Pancreas (tissue), 10 donors: ENCODE data around the gene DIP2C. TPM values are rescaled to one million over a fixed set of nuclear protein-coding genes. Genes with fewer than 3 reads are reported as not detected.

Experiments
- ATAC-seq, 4 donors: fragments of 200-7000 bp; cut with Tn5 transposase; one replicate each; pipeline versions ENCODE4 v1.8.0 to v1.9.1; 2020; ENCODE audit warnings: mild to moderate bottlenecking in 4 of 4, moderate library complexity in 4 of 4
- DNase-seq, 6 donors: peaks; one replicate each; pipeline ENCODE4 v3.0.0-alpha.2; 2020
- FAIRE-seq: peaks from 2 replicates; lab custom pipeline; 2012; peaks lifted over from hg19 to GRCh38; lab: Jason Lieb, UNC
- H3K27ac ChIP-seq, 4 donors: fragments of 200-600 bp; sonication (generic); 1 replicate in 3 of 4; 2 replicates in 1 of 4; pipeline versions ENCODE4 v1.5.0 to v1.8.0; 2020
- H3K27me3 ChIP-seq, 4 donors: fragments of 200-600 bp; one replicate each; pipeline ENCODE4 v1.8.0; 2021
- H3K36me3 ChIP-seq, 3 donors: fragments of 200-600 bp; sonication (generic) in 1 of 3; one replicate each; pipeline versions ENCODE4 v1.5.0 to v1.8.0; 2020 to 2021
- H3K4me1 ChIP-seq, 3 donors: fragments of 200-600 bp; one replicate each; pipeline ENCODE4 v1.8.0; 2021
- H3K4me3 ChIP-seq, 4 donors: fragments of 200-600 bp; sonication (generic) in 2 of 4; one replicate each; pipeline versions ENCODE4 v1.5.0 to v1.8.0; 2020 to 2021
- H3K9me3 ChIP-seq, 4 donors: fragments of 200-600 bp; one replicate each; pipeline ENCODE4 v1.8.0; 2021
- WGBS, 2 donors: extraction: QIAGEN DNeasy Blood & Tissue Kit; methylation state at CpG; one replicate each; pipeline ENCODE4 v1.1.7; 2013; 5-methylcytosine and 5-hydroxymethylcytosine counted together
- intact Hi-C, 3 donors: fragments of 100-400 bp; cut with DNase I; formaldehyde crosslinking; loops; one replicate each; pipeline versions ENCODE4 v1.11.1 to v1.14.2; 2022
- polyA plus RNA-seq, 2 donors: library from polyadenylated mRNA; stranded (reverse); fragments of 200-250 nt; gene quantifications; one replicate each; pipeline ENCODE4 v1.2.3, GENCODE V29; 2013
- total RNA-seq, 6 donors: library from RNA; stranded (reverse); fragmentation: NEBNext Ultra II Directional in 4 of 6; extraction: Animal tissue kit (Norgen Biotek cat#: 25700) in 4 of 6; gene quantifications; one replicate each; pipeline versions ENCODE4 v1.2.1 to v1.2.4, GENCODE V29; 2021 to 2023
- TF ChIP-seq, protein P1 (sequence below), 4 donors: fragments of 200-600 bp; sonication (generic) in 3 of 4; IDR thresholded peaks; one replicate each; pipeline versions ENCODE4 v1.5.0 to v1.8.0; 2021; ENCODE audit warnings: antibody characterized with exemption in 4 of 4
- donor health status: healthy with polysubstance abuse.
- donor health status: DM: no; HTN: no; CAD: no; lungs with moderate emphysema.
- donor health status: DM: no; HTN: no; CAD: no.
- donor health status: control.
- donor health status: control.
- donor health status: Bipolar disorder and iron deficiency.
- donor health status: DM: yes; HTN: yes; CAD: no.
- donor health status: DM: no; HTN: no; CAD: no.
- donor health status: DM: no; HTN: no; CAD: no.
- donor health status: DM: yes; HTN: yes; CAD: no.

Gene DIP2C
- total and polyA plus RNA-seq, 8 donors = 4.3 to 11.8 (median 7.3) TPM

DNA sequence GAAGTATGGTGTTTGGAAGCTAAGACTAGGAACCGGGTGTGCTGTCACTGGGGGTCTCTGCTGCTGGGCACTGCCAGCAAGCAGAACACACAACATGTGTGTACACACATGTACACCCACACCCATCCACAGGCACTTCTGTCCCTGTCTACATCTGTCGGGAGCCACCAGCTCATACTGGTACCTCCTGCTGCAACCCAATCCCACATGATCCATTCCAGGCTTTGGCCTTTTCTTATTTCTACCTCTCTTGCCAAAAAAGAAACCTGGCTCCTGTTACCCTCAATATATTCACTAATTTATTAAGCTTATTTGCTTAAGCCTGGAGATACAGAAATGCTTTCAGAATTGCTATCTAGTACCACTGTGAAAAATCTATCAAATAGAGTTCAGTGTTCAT is 246.0 kb downstream of the DIP2C start:
- no peak overlapping the region for H3K27ac ChIP-seq
- TF ChIP-seq, protein P1, sequence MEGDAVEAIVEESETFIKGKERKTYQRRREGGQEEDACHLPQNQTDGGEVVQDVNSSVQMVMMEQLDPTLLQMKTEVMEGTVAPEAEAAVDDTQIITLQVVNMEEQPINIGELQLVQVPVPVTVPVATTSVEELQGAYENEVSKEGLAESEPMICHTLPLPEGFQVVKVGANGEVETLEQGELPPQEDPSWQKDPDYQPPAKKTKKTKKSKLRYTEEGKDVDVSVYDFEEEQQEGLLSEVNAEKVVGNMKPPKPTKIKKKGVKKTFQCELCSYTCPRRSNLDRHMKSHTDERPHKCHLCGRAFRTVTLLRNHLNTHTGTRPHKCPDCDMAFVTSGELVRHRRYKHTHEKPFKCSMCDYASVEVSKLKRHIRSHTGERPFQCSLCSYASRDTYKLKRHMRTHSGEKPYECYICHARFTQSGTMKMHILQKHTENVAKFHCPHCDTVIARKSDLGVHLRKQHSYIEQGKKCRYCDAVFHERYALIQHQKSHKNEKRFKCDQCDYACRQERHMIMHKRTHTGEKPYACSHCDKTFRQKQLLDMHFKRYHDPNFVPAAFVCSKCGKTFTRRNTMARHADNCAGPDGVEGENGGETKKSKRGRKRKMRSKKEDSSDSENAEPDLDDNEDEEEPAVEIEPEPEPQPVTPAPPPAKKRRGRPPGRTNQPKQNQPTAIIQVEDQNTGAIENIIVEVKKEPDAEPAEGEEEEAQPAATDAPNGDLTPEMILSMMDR (IDR thresholded peaks at IDR 0.05) = no peak
- intact Hi-C loops = no loop called here
- DNase-seq (no peak), ATAC-seq (peak in 1 of 4 donors; percentile 24), FAIRE-seq (no peak)
- no peaks in the 10 kb centered on the region for H3K36me3 ChIP-seq
- no peaks in the 10 kb centered on the region for H3K27me3 ChIP-seq
- H3K9me3 ChIP-seq = no peaks in the 10 kb centered on the region
- no peaks in the 10 kb centered on the region for H3K4me1 ChIP-seq
- whole genome bisulfite sequencing, 2 donors = 93 to 94% methylated on average over 2 of the region's 2 CpGs
- H3K4me3 ChIP-seq = no peak overlapping the region

GRCh38 chr10:442209-442608 is 247.3 kb downstream of the DIP2C start:
- Histone ChIP-seq H3K27ac (no peak overlapping the region), H3K9me3 (no peaks in the 10 kb centered on the region), H3K27me3 (no peaks in the 10 kb centered on the region), H3K4me1 (no peaks in the 10 kb centered on the region), H3K36me3 (no peaks in the 10 kb centered on the region), H3K4me3 (no peak overlapping the region)
- FAIRE-seq (no peak), DNase-seq (no peak), ATAC-seq (no peak)
- intact Hi-C loops = no loop called here
- 77 to 85% methylated on average over 6 of the region's 6 CpGs for WGBS, 2 donors
- TF ChIP-seq, protein P1 (IDR thresholded peaks at IDR 0.05) = no peak

GRCh38 chr10:441659-442058 is 247.8 kb downstream of the DIP2C start:
- H3K27ac ChIP-seq = no peak overlapping the region
- TF ChIP-seq, protein P1 (IDR thresholded peaks at IDR 0.05) = no peak
- FAIRE-seq (no peak), DNase-seq (no peak), ATAC-seq (no peak)
- H3K4me3 ChIP-seq = no peak overlapping the region
- no peaks in the 10 kb centered on the region for H3K9me3 ChIP-seq
- no peaks in the 10 kb centered on the region for H3K36me3 ChIP-seq
- no peaks in the 10 kb centered on the region for H3K4me1 ChIP-seq
- no peaks in the 10 kb centered on the region for H3K27me3 ChIP-seq
- intact Hi-C loops = no loop called here
- WGBS, 2 donors = 93 to 94% methylated on average over 6 of the region's 6 CpGs

DNA sequence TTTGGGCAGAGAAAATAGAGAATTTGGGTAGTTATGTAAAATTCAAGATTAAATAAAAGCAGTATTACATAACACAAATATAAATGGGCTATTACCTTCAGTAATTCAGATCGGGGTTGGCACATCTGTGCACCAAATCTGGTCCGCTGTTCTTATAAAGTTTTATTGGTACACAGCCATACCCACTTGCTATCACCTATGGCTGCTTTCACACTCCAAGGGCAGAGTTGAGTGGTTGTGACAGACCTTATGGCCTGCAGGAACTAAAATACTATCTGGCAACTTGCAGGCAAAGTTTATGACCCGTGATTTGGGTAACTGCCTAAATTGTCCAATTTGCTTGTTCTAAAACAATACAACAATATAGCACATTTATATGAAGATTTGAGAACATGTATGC is 249.3 kb downstream of the DIP2C start:
- Histone ChIP-seq H3K36me3 (no peaks in the 10 kb centered on the region), H3K27ac (no peak overlapping the region), H3K4me3 (no peak overlapping the region), H3K9me3 (no peaks in the 10 kb centered on the region), H3K27me3 (no peaks in the 10 kb centered on the region), H3K4me1 (no peaks in the 10 kb centered on the region)
- FAIRE-seq = no peak
- no peak for ATAC-seq
- intact Hi-C loops = no loop called here
- TF ChIP-seq, protein P1 (IDR thresholded peaks at IDR 0.05) = no peak
- WGBS, 2 donors = 96 to 99% methylated on average over 3 of the region's 3 CpGs
- no peak for DNase-seq

DNA sequence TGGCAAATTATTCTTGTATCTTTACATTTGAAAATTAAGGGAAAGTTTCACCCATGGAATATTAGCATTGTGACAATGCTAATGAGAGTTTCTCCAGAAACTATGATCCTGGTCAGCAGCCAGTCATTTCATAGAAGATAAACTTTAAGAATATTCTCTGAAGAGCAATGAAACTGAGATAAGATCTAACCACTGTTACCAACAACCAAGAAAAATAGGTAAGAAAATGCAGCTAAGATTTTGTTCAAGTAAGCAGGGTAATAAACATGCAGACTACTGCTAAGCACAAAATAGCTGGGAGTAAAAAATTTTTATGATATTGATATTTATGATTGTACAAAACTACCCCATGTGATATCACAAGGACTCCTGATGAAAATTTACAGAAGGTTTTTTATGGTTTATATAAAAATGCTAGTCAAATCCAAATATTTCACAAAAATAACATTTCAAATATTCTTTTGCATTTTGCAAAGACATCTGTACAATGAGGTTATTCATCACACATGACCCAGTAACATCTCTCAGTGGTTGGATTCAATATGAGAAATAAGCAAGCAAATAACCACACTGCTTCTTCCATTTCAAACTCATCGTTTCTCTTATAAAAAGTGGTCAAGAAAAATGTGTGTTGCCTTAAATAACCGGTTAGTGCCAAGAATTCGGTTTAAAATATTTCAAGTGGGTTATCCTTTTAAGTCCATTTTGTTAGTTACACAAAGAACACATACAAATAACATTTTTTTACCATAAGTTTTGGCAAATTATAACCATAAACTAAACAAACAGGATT is 251.6 kb downstream of the DIP2C start:
- FAIRE-seq (no peak), ATAC-seq (no peak), DNase-seq (no peak)
- no peak overlapping the region for H3K27ac ChIP-seq
- 91 to 92% methylated on average over 3 of the region's 3 CpGs for WGBS, 2 donors
- H3K4me1 ChIP-seq = no peaks in the 10 kb centered on the region
- no peaks in the 10 kb centered on the region for H3K36me3 ChIP-seq
- H3K4me3 ChIP-seq = no peak overlapping the region
- intact Hi-C loops = no loop called here
- TF ChIP-seq, protein P1 (IDR thresholded peaks at IDR 0.05) = no peak
- no peaks in the 10 kb centered on the region for H3K9me3 ChIP-seq
- H3K27me3 ChIP-seq = no peaks in the 10 kb centered on the region
